NOMO-1 (cell line): Measurements from ENCODE around the gene DNAH1.

ENCODE experiments used
- DNase-seq, 2 experiments: peaks; one replicate each; lab custom pipeline; 2025; ENCODE audit not compliant: unreplicated experiment in 2 of 2; lab: John Stamatoyannopoulos, UW

Gene DNAH1

DNA sequence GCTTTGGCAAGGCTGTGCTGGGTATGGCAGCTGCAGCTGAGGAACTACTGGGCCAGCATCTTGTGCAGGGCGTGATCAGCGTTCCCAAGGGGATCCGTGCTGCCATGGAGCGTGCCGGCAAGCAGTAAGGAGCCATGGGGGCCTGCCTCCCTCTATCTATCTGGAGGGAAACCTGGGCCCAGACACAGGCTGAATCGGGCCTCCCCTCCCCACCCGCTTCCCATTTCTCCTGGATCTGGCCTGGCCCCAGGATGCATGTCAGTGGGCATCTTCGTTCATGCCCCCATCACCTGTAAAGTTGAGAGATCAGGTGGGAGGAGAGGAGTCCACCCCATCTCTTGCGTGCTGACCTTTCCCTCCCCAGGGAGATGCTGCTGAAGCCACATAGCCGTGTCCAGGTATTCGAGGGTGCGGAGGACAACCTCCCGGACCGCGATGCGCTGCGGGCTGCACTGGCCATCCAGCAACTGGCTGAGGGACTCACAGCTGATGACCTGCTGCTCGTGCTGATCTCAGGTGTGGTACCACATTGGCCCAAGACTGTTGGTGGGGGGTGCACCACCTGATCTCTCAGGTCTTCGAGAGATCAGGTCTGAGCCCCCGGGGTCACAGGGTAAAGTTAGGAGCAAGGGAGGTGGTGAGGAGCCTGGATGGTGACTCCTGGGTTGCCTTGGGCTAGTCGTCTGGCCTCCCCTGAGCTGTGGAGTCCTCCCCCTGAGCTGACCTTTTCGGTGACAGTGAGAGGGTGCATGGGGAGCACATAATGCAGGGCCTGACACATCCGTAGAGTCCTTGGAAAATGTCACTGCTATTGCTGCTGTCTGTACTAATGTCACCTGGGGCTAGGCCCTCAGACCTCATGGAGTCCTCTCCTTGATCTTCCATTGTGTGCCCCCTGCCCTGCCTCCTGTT, 25.3 kb upstream of the DNAH1 start:
- DNase-seq: no peak

DNA sequence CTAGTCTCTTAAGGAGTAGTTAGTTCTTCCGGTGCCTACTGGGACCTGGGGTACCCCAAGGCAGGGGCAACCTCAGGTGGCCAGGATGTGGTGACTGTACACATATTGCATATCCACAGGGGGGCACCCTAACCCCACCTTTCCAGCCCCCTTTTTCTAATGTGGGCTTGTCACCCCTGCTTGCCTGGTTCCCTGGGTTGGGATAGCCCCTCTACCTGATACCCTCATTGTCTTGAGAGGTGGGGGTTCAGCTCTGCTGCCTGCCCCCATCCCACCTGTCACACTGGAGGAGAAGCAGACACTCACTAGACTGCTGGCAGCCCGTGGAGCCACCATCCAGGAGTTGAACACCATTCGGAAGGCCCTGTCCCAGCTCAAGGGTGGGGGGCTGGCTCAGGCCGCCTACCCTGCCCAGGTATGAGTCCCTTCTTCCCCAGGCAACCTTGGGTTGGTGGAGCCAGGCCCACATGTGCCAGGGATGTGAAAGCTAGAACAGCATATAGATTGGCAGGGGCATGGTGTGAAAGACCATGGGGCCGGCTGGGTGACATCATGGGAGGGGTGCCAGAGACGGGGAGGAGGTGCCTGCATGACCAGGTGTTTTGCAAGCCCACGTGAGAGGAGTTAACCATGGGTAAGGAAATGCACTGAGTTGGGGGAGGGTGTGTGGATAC, 24.5 kb upstream of the DNAH1 start:
- DNase-seq: peak in 1 of 2 experiments; percentile 17

DNA sequence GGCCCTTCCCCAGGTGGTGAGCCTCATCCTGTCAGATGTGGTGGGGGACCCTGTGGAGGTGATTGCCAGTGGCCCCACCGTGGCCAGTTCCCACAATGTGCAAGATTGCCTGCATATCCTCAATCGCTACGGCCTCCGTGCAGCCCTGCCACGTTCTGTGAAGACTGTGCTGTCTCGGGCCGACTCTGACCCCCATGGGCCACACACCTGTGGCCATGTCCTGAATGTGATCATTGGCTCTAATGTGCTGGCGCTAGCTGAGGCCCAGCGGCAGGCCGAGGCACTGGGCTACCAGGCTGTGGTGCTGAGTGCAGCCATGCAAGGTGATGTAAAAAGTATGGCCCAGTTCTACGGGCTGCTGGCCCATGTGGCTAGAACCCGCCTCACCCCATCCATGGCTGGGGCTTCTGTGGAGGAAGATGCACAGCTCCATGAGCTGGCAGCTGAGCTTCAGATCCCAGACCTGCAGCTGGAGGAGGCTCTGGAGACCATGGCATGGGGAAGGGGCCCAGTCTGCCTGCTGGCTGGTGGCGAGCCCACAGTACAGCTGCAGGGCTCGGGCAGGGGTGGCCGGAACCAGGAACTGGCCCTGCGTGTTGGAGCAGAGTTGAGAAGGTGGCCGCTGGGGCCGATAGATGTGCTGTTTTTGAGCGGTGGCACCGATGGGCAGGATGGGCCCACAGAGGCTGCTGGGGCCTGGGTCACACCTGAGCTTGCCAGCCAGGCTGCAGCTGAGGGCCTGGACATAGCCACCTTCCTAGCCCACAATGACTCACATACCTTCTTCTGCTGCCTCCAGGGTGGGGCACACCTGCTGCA, 23.7 kb upstream of the DNAH1 start:
- no peak for DNase-seq

DNA sequence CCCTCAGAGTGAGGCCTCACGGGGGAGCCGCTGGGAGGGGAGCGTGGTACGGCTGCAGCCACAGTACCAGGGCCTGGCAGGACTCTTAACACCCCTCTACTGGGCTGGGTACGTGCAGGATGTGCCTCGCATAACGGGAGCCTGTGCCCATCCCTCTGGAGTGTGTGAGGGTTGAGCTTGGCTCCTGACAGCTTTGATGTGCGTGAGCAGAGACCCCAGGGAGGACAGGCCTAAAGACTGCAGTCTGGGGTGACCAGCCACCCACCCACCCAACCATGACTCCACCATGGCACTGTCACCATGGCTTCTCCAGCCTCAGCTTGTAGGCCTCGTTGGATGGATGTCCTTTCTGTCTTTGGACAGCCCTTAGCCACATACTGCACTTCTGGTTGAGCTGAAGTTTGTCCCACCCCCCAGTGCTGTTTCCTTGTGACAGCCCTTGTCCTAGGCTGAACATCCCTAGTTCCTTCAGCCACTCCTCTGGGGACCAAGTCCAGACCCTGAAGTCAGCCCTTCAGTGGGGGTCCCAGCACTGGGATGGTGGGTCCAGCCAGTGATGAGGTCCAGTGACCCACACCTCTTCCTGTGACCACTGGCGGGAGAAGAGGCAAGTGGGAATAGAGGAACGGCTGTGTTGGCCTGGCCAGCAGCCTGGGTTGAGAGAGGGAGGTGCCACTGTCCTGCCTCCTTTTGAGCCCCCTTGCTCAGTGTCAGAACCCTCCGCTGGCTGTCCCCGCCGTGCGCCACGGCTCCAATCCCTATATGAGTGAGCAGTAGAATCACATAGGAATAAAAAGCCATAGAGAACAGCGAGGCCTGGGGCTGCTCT, 22.4 kb upstream of the DNAH1 start:
- no peak for DNase-seq

DNA sequence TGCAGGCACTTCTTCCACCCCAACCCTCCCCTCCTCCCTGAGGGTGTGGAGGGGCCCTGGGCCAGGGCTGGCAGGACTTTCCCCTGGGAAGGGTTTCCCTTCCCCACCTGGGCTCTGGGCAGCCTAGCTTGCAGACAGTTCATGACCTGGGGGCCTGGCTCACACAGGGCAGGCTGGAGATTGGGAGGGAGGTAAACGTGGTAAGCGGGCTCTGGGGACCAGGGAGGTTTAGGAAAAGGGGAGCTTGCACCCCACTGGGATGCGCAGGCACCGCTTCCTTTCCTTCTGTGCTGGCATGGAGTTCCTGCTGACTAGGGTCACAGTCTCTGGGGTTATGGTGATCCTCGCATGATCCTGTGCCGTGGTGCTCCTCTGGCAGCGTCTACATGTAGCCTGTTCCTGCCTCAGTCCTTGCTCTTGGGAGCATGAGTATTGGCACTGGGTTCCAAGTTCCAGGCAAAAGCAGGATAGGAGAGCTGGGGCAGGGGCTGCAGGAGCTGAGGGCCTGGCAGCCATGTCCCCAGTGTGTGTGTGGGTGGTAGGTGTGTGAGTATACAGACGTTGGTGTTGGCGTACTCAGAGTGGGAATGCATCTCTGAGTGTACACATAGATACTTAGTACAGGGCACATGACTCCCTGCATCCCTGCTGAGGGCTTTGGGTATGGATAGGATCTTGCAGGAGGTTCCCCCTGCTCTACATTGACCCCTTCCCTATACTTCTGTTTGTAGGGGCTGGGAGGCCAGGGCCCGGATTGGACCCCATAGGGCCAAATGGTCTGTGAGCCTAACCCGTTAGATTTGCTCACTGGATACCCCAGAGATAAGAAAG, 21.6 kb upstream of the DNAH1 start:
- DNase-seq: no peak

DNA sequence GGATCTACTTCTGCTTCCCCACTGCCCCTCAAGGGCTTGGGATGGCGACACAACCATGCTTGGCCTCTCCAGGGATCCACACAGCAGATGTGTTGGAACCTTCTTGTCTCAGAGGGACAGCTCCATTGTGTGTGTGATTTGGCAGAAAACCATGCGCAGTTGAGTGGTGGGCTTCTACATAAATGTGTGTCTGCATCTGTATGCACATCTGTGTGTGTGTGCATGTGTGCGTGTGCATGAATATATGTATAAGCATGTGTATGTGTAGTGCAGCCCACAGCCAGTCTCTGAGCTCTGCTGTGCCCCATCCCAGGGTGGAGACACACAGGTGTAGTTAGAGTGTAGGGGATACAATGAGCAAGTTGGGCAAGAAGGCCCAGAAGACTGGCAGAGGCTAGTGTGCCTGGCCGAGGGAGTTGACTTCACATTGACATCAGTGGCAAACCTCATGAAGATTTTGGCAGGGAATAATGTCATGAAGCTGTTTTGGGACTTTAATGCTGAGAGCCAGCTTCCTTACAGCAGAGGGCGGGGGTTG, 20.4 kb upstream of the DNAH1 start:
- no peak for DNase-seq

DNA sequence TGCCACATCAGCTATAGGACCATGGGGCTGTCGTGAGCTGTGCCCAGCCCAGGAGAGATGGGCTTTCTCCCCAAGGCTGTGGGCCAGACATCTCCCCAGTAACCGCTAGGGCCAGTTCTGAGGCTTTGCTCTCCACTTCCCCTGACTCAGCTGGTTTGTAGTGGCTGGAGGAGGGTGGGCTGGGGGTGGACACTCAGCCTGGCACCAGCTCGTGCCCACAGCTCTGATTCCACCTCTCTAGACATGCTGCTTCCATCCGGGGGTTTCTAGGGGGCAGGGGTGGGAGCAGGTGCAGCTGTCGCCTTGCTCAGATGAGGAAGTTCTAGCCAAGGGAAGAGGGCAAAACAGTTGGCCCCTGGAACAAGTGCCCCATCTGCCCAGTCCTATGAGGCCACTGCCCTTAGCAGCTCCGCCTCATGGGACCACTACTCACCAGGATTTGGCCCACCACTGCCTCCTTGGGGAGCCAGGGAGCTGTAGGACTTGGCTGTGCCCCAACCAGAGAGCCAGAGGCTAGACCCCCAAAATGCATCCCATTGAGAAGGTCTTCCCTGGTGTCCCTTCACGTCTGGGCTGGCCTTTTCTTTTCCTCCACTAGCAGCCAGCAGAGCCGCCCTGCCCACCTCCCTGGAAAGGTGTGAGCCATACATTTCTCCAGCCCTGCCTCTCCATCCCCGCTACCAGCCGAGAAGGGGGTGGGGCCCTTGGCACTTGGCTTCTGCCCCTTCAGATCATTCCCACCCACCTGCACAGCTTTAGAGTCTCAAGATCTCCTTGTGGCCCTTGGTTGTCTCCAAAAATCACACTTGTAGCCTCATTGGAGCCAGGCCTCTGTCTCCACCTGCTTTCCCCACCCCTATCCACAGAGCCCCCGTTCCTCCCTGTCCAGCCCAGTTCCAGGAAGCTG, 18.6 kb upstream of the DNAH1 start:
- no peak for DNase-seq

DNA sequence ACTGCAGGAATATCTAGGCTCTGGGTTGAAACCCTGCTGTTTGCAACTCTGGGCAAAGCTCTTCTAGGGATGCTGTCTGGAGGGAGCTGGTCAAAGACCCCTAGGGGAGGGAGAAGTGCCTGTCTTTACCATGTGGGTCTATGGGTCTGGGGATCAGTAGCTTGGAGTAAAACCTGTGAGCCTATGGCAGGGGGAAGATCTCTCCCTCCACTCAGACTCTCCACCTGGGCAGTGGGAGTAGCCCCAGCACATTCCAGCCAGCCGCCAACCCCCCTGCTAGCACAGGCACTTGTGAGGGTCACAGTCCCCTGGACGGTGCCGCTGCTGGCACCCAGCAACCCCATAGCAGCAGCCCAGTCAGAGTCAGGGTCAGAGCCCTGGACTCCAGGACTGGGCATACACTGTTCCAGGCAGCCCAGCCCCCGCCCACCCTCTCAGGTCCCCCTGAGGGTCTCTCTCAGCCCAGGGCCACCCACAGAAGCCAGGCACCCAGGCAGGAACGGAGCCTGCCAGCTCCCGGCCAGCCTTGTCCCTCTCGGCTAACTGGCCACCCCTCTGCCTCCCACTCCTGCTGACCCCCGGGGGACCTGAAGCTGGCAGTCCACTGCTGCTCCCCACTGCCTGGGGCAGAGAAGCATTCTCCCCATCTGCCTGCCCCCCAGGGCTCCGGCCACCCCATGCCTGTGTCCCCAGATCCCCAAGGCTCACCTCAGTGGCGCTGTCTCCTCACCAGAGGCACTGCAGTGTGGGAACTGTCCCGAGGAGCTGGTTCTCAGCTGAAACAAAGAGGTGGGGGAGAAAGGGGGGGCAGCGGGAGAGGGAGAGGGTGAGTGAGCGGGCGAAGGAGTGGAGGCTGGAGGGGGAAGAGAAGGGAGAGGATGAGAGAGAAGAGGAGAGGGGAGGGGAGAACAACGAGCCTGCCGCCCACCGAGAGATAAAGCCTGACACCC, 17.7 kb upstream of the DNAH1 start:
- no peak for DNase-seq

DNA sequence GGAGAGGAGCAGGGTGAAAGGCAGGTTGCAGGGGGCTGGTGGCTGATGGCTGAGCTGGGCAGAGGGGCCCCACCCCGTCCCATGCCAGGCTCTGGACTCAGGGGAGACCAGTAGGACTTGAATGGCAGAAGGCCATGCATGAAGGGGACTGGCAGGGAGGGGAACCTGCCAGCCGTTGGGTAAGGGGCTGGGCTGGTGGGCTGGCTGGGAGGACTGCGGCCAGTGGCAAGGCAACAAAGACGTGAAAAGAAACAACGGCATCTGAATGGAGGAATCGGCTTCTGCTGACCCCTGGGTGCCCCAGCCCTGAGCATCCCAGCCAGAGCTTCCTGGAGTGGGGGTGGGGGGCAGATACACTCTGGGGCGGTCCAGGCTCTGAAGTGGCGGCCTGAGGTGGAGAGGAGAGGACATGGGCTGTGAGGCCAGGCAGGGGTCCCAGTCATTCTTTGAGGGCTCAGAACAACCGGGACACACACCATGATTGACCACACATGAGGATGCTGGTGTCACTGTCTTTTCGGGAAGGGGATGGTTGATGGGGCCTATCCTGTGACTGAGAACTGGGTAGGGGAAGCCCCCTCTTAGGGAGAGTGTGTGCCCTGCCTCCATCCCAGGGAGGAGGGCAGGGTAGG, 16.8 kb upstream of the DNAH1 start:
- DNase-seq: no peak

DNA sequence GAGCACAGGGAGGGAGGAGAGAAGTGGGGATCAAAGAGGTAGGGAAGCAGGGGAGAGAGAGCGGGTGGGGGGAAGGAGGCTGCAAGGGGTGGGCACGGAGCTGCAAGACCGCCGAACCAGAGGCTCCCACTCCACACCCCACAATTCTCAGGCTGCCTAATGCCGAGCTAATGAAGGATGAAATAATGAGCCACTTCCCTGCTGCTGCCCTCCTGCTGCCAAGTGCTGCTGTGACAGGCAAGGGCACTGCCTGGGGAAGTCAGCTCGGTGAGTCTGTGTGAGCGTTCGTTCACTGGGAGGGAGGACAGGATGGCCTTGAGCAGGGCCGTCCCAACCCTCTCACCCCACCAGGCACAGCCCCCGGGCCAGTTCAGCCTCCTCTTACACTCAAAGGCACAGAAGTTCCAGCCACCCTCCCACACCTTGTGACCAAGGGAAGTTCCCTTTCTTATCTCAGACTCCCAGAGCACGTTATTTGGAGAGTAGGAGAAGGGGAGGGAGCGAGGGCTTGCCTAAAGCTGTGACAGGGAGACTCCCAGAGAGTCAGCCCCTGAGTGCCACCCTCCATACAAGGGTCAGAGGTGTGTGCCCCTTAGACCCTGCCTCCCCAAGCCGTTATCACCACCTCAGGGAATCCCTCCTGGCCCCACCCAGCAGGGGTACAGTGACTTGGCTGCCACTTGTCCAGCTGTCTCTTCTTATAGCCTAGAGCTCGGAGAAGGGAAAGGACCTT, 16.1 kb upstream of the DNAH1 start:
- no peak for DNase-seq

DNA sequence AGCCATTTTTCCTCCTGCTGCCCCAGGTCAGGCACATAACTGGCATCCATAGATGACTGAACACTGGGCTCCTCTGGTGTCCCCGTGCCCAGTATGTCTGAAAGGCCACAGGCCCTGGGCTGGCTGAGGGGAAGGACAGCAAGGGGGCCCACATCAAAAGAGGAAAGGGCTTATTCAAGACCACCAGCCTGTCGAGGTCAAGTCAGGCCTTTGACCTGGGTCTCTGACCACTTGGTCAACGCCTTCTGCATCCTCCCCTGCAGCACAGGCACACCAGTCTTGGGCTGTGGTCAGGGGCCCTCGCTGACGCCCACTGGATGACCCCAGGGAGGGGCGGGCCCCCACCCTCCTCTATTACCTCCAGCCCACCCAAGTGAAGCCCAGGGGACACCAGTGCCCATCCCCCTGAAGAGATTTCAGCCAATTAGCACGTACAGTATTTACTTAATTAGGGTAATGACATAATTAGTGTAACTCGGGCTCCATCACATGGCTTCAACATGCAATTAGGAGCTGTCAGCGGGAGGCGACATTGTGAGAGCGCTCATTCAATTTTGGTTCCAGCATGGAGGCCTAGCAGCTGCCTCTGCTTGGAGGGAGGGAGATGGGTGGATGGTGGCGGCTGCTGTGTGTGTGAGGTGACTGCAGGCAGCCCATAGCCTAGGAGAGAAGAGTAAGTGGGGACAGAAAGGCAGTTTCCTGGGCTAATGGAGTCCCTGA, 13.5 kb upstream of the DNAH1 start:
- DNase-seq: no peak

DNA sequence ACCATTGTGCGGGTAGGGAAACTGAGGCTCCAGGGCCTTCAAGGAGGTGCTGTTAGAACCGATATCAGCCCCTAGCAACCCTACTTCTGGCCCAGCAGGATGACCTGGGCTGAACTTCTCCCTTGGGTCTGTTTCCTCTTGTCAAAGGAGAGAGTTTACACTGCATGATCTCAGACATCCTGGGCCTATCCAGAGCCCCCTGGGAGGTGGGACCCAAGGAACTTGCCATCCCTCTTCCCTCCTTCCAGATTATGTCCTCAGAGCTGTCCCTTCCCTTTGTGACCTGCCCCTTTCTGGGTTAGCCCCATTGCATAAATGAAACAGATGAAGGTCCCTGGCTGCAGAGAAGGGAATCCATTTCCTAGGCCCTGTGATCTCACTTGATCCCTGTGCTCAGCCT, 12.3 kb upstream of the DNAH1 start:
- DNase-seq: no peak

DNA sequence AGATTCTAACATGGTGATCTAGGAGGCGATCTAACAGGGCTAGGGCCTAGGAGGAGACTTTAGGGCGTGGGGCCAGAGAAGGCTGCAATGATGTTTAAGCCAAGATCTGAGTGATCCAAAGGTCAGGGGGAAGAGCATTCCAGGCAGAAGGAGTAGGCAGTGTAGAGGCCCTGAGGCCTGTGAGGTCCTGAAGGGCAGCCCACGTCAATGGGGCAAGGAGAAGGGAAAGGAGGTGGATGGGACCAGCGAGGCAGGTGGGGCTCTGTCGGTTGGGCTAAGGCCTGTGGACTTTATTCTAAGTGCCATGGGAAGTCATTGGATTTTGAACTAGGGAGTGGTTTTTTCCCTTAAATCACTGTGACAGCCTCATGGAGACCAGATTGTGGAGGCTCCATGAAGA, 10.2 kb upstream of the DNAH1 start:
- DNase-seq: no peak

DNA sequence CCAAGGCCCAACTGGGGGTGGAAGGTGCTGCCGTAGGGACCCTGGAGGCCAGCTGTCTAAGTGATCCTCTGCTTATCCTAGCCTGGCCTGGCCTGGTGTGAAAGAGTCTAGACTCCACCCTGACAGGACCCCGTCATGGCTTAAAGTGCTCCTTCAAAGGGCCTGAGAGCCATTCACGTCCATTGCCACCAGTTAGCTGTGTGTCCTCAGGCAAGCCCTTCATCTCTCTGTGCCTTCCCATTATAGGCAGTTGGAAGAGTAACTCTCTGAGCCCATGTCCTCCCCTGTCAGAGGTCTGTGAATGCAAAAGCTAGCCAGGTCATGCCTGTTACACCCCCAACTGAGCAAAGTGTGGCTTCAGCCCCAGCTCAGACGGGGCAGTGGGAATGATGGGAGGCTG, 9.1 kb upstream of the DNAH1 start:
- no peak for DNase-seq

DNA sequence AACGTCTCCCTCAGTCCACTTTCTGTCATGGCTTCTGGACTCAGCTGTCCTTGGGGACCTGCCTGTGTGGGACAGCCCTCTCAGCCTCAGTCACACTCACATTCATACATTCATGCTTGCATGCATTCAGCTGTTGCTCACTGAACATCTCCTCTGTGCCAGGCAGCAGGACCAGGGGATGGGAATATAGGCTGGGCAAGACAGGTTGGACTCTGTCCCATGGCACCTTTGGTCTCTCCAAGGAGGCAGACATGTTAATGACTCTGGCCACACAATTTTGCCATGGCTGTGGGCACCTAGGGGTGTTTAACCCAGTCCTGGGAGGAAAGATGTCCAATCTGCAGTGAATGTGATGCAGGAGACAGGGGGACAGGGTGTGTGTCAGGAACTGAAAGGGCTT, 7.8 kb upstream of the DNAH1 start:
- no peak for DNase-seq
